ENCODE data around the gene MYLK3. TPM values are rescaled to one million over a fixed set of nuclear protein-coding genes. Genes with fewer than 3 reads are reported as not detected.

Gene MYLK3
- total and polyA plus RNA-seq, 2 donors (not counting 3 experiments of a cell fraction or from before 2014, with no cell fraction given), result not detected

- H3K27me3 ChIP-seq (ENCODE audit: control insufficient read depth in 2 of 2, insufficient read depth in 2 of 2, low read length in 2 of 2), result no peaks in the 10 kb centered on the region
- DNase-seq (ENCODE audit: low read depth, low spot score) (no peak), FAIRE-seq (no peak)
- ChIA-PET CTCF (no interaction called here), POLR2A (no interaction called here)
- no peak overlapping the region for H3K27ac ChIP-seq (ENCODE audit: insufficient read depth, low read depth, low read length)
- intact Hi-C loops (cut with micrococcal nuclease), result loop anchor here (5.0 kb wide), 1 partner anchor 48 kb away; no protein-coding TSS in a partner anchor
- no peaks in the 10 kb centered on the region for H3K79me2 ChIP-seq (ENCODE audit: control insufficient read depth, insufficient read depth, low read length)
- dilution Hi-C loops (cut with MboI; ENCODE audit: extremely low pct_ligation_motif_present, low sequenced_read_pairs), result no loop called here
- H4K20me1 ChIP-seq (replicated peaks; ENCODE audit: control insufficient read depth, extremely low read depth, insufficient read depth, low read length), result no peaks in the 10 kb centered on the region
- no peak overlapping the region for H3K9ac ChIP-seq (replicated peaks; ENCODE audit: extremely low read depth, insufficient read depth, low read length)
- H3K36me3 ChIP-seq (ENCODE audit: control insufficient read depth in 2 of 2, extremely low read depth in 1 of 2, insufficient read depth in 2 of 2, low read length in 2 of 2), result no peaks in the 10 kb centered on the region
- no peak overlapping the region for H3K4me3 ChIP-seq (replicated peaks in 1 of 3; ENCODE audit: insufficient read depth in 1 of 3, low read depth in 1 of 3, low read length in 3 of 3)
- no peak overlapping the region for H2AFZ ChIP-seq (ENCODE audit: low read depth, low read length)
- peaks cover 4% of the 10 kb centered on the region for H3K4me1 ChIP-seq (ENCODE audit: control insufficient read depth, extremely low read depth, insufficient read depth, low read length)
- BruUV-seq (replicated peaks), result no TSS peak
- no peaks in the 10 kb centered on the region for H3K9me3 ChIP-seq (replicated peaks; ENCODE audit: control insufficient read depth, insufficient read depth, low read length)
- TF ChIP-seq MAX (IDR thresholded peaks at IDR 0.05; ENCODE audit: insufficient read depth, insufficient read length), result no peak
- no peak overlapping the region for H3K4me2 ChIP-seq (ENCODE audit: insufficient read depth, low read length)
- H3K9me1 ChIP-seq (replicated peaks; ENCODE audit: control insufficient read depth, extremely low read depth, insufficient read depth, low read length), result no peaks in the 10 kb centered on the region
Observed at GRCh38 chr16:46739934-46740333, 8.2 kb downstream of the MYLK3 start.

- Histone ChIP-seq H3K27me3 (ENCODE audit: control insufficient read depth in 2 of 2, insufficient read depth in 2 of 2, low read length in 2 of 2) (no peaks in the 10 kb centered on the region), H3K79me2 (ENCODE audit: control insufficient read depth, insufficient read depth, low read length) (no peaks in the 10 kb centered on the region), H3K9me3 (replicated peaks; ENCODE audit: control insufficient read depth, insufficient read depth, low read length) (no peaks in the 10 kb centered on the region), H3K4me2 (ENCODE audit: insufficient read depth, low read length) (no peak overlapping the region), H4K20me1 (replicated peaks; ENCODE audit: control insufficient read depth, extremely low read depth, insufficient read depth, low read length) (no peaks in the 10 kb centered on the region), H3K4me1 (ENCODE audit: control insufficient read depth, extremely low read depth, insufficient read depth, low read length) (no peaks in the 10 kb centered on the region), H3K9me1 (replicated peaks; ENCODE audit: control insufficient read depth, extremely low read depth, insufficient read depth, low read length) (no peaks in the 10 kb centered on the region), H3K27ac (ENCODE audit: insufficient read depth, low read depth, low read length) (no peak overlapping the region), H3K36me3 (ENCODE audit: control insufficient read depth in 2 of 2, extremely low read depth in 1 of 2, insufficient read depth in 2 of 2, low read length in 2 of 2) (no peaks in the 10 kb centered on the region), H3K9ac (replicated peaks; ENCODE audit: extremely low read depth, insufficient read depth, low read length) (no peak overlapping the region), H3K4me3 (replicated peaks in 1 of 3; ENCODE audit: insufficient read depth in 1 of 3, low read depth in 1 of 3, low read length in 3 of 3) (no peak overlapping the region), H2AFZ (ENCODE audit: low read depth, low read length) (no peak overlapping the region)
- TF ChIP-seq CTCF (IDR thresholded peaks at IDR 0.05; ENCODE audit: extremely low read depth in 1 of 2, insufficient read depth in 1 of 2, low read depth in 1 of 2, low read length in 2 of 2), result no peak
- no peak for TF ChIP-seq EZH2 (IDR thresholded peaks at IDR 0.05; ENCODE audit: borderline replicate concordance, low read depth, low read length, severe bottlenecking)
- TF ChIP-seq POLR2A (IDR thresholded peaks at IDR 0.05; ENCODE audit: low read depth, low read length), result no peak
- TF ChIP-seq MAX (IDR thresholded peaks at IDR 0.05; ENCODE audit: insufficient read depth, insufficient read length), result no peak
- no peak for TF ChIP-seq FOS (IDR thresholded peaks at IDR 0.05; ENCODE audit: borderline replicate concordance, insufficient read depth, low read length)
- TF ChIP-seq MYC (IDR thresholded peaks at IDR 0.05; ENCODE audit: low read depth, low read length), result no peak
- no peak for TF ChIP-seq POLR2AphosphoS5 (IDR thresholded peaks at IDR 0.05; ENCODE audit: insufficient read depth, low read depth, low read length)
- TF ChIP-seq GATA2 (IDR thresholded peaks at IDR 0.05; ENCODE audit: insufficient read depth, insufficient read length, low read depth, low read length), result no peak
- TF ChIP-seq JUN (IDR thresholded peaks at IDR 0.05; ENCODE audit: borderline replicate concordance, insufficient read depth, insufficient read length, low read depth), result no peak
- BruUV-seq (replicated peaks), result no TSS peak
- intact Hi-C loops (cut with micrococcal nuclease), result no loop called here
- CTCF ChIA-PET, result no interaction called here
- FAIRE-seq, result no peak
- dilution Hi-C loops (cut with MboI; ENCODE audit: extremely low pct_ligation_motif_present, low sequenced_read_pairs), result no loop called here
- no peak for DNase-seq (ENCODE audit: low read depth, low spot score)
- POLR2A ChIA-PET, result no interaction called here
Observed at GRCh38 chr16:46737621-46738214, 10.4 kb downstream of the MYLK3 start.
